HCT116 (cell line): ENCODE results near the gene FGF22. TPM values are rescaled to one million over a fixed set of nuclear protein-coding genes. Genes with fewer than 3 reads are reported as not detected.
A peak's percentile ranks its signal among the peaks of the same experiment; 100 is the strongest.

Experiments
- ATAC-seq: fragments of 200-7000 bp; cut with Tn5 transposase; 2 replicates; pipeline ENCODE4 v1.9.1; 2020; ENCODE audit warnings: mild to moderate bottlenecking, moderate library complexity
- BruUV-seq: library from RNA; stranded (reverse); fragments of 400-500 nt; replicated peaks from 2 replicates; lab custom pipeline; 2021; lab: Mats Ljungman, UMichigan
- CTCF ChIA-PET: fragments of 300-600 bp; sonication (Branson Sonifier 250); formaldehyde crosslinking; loops from one replicate; lab custom pipeline; 2021; ENCODE audit warnings: antibody characterized with exemption; lab: Charles Lee
- POLR2A ChIA-PET: fragments of 300-600, 350-600 bp; sonication (Branson Sonifier 250); formaldehyde crosslinking; loops from one replicate; lab custom pipeline; 2021; ENCODE audit warnings: antibody characterized with exemption; lab: Charles Lee
- RAD21 ChIA-PET, 2 experiments: fragments of 300-600 bp; sonication (Branson Sonifier 250); formaldehyde crosslinking; loops; one replicate each; lab custom pipeline; 2023; ENCODE audit warnings: low total read pairs in 2 of 2; ENCODE audit not compliant: uncharacterized antibody in 2 of 2, unreplicated experiment in 2 of 2, low non-redundant PET in 1 of 2; lab: Charles Lee
- DNase-seq: peaks from one replicate; pipeline ENCODE4 v3.0.0-alpha.2; 2010; ENCODE audit warnings: low read depth, low spot score
- H2AFZ ChIP-seq: fragments of 200-600 bp; shearing (Covaris generic), sonication (generic); 2 replicates; pipeline ENCODE4 v1.6.1; 2017; ENCODE audit warnings: low read depth, mixed run types, mixed read lengths, antibody characterized with exemption, low read length; ENCODE audit not compliant: poor library complexity, severe bottlenecking
- H3K27ac ChIP-seq: 2 replicates; pipeline ENCODE4 v1.5.1; 2012; ENCODE audit warnings: low read depth, low read length
- H3K27me3 ChIP-seq: fragments of 200-600 bp; sonication (generic); 2 replicates; pipeline ENCODE4 v1.6.1; 2016; ENCODE audit warnings: mixed run types, low read length, mixed read lengths; ENCODE audit not compliant: insufficient read depth
- H3K36me3 ChIP-seq, 2 experiments: fragments of 200-500 bp in 1 of 2; fragments of 200-600 bp in 1 of 2; sonication (Bioruptor generic) in 1 of 2; sonication (generic) in 1 of 2; 2 replicates each; pipeline versions ENCODE4 v1.5.1 to v1.6.1; 2014 to 2016; ENCODE audit warnings: low read length in 2 of 2, inconsistent platforms in 1 of 2, mixed read lengths in 1 of 2, mixed run types in 1 of 2; ENCODE audit not compliant: insufficient read depth in 2 of 2, control insufficient read depth in 1 of 2
- H3K4me1 ChIP-seq, 2 experiments: fragments of 200-600 bp in 1 of 2; sonication (generic) in 1 of 2; 2 replicates each; pipeline versions ENCODE4 v1.5.1 to v1.6.1; 2012 to 2017; ENCODE audit warnings: low read length in 2 of 2, inconsistent platforms in 1 of 2, mild to moderate bottlenecking in 1 of 2, mixed read lengths in 1 of 2, mixed run types in 1 of 2, moderate library complexity in 1 of 2; ENCODE audit not compliant: insufficient read depth in 2 of 2, control insufficient read depth in 1 of 2
- H3K4me2 ChIP-seq: fragments of 200-600 bp; sonication (generic); 2 replicates; pipeline ENCODE4 v1.6.1; 2017; ENCODE audit warnings: mixed run types, low read length, mixed read lengths
- H3K4me3 ChIP-seq, 2 experiments: fragments of 200-600 bp in 1 of 2; sonication (generic) in 1 of 2; replicated peaks in 1 of 2; 2 replicates each; pipeline ENCODE4 v1.5.1; 2011 to 2016; ENCODE audit warnings: low read length in 2 of 2, control low read depth in 1 of 2, low read depth in 1 of 2, mild to moderate bottlenecking in 1 of 2, mixed read lengths in 1 of 2, mixed run types in 1 of 2
- H3K79me2 ChIP-seq: fragments of 200-600 bp; sonication (generic); 2 replicates; pipeline ENCODE4 v1.6.1; 2017; ENCODE audit warnings: mild to moderate bottlenecking, mixed run types, low read length, moderate library complexity, mixed read lengths; ENCODE audit not compliant: insufficient read depth
- H3K9ac ChIP-seq: fragments of 200-600 bp; sonication (generic); 2 replicates; pipeline ENCODE4 v1.6.1; 2016; ENCODE audit warnings: low read length, mixed read lengths
- H3K9me2 ChIP-seq: fragments of 200-600 bp; sonication (generic), shearing (Covaris generic); 2 replicates; pipeline ENCODE4 v1.6.1; 2017; ENCODE audit warnings: mixed run types, mild to moderate bottlenecking, moderate library complexity; ENCODE audit not compliant: insufficient read depth
- H3K9me3 ChIP-seq, 2 experiments: fragments of 200-500 bp in 1 of 2; fragments of 200-600 bp in 1 of 2; sonication (Bioruptor generic) in 1 of 2; sonication (generic) in 1 of 2; 2 replicates each; pipeline ENCODE4 v1.6.1; 2014 to 2017; ENCODE audit warnings: low read length in 2 of 2, mixed read lengths in 2 of 2, inconsistent platforms in 1 of 2, low read depth in 1 of 2, mild to moderate bottlenecking in 1 of 2, mixed run types in 1 of 2, moderate library complexity in 1 of 2; ENCODE audit not compliant: control insufficient read depth in 1 of 2, insufficient read depth in 1 of 2
- H4K20me1 ChIP-seq: fragments of 200-600 bp; sonication (generic), shearing (Covaris generic); 2 replicates; pipeline ENCODE4 v1.6.1; 2017; ENCODE audit warnings: mixed run types, mild to moderate bottlenecking, moderate library complexity; ENCODE audit not compliant: insufficient read depth
- ATF3 ChIP-seq: IDR thresholded peaks from 2 replicates; pipeline ENCODE4 v1.6.1; 2012
- CBX3 ChIP-seq: IDR thresholded peaks from 2 replicates; pipeline ENCODE4 v1.6.1; 2012; ENCODE audit warnings: low read depth
- ELF1 ChIP-seq: IDR thresholded peaks from 2 replicates; pipeline ENCODE4 v1.6.1; 2012; ENCODE audit warnings: low read depth, borderline replicate concordance
- EZH2 ChIP-seq: fragments of 200-600 bp; sonication (generic); IDR thresholded peaks from 2 replicates; pipeline ENCODE4 v1.6.1; 2017; ENCODE audit warnings: antibody characterized with exemption, mixed run types
- EZH2phosphoT487 ChIP-seq: fragments of 200-600 bp; IDR thresholded peaks from 2 replicates; pipeline ENCODE4 v1.6.1; 2018; ENCODE audit warnings: antibody characterized with exemption, borderline replicate concordance
- FOSL1 ChIP-seq: IDR thresholded peaks from 2 replicates; pipeline ENCODE4 v1.6.1; 2012; ENCODE audit warnings: low read depth
- POLR2A ChIP-seq: IDR thresholded peaks from 2 replicates; pipeline ENCODE4 v1.7.0; 2011; ENCODE audit warnings: borderline replicate concordance; ENCODE audit not compliant: insufficient read depth, insufficient read length; ENCODE audit errors: extremely low read depth
- POLR2AphosphoS5 ChIP-seq: IDR thresholded peaks from 2 replicates; pipeline ENCODE4 v1.6.1; 2011; ENCODE audit warnings: mild to moderate bottlenecking, low read depth, low read length, moderate library complexity
- RAD21 ChIP-seq: IDR thresholded peaks from 2 replicates; pipeline ENCODE4 v1.6.1; 2012; ENCODE audit warnings: low read depth, mild to moderate bottlenecking
- REST ChIP-seq: IDR thresholded peaks from 2 replicates; pipeline ENCODE4 v1.6.1; 2012; ENCODE audit warnings: low read depth
- SIN3A ChIP-seq: IDR thresholded peaks from 2 replicates; pipeline ENCODE4 v1.6.1; 2012; ENCODE audit warnings: low read depth
- SP1 ChIP-seq: IDR thresholded peaks from 2 replicates; pipeline ENCODE4 v1.6.1; 2012; ENCODE audit warnings: low read depth
- SRF ChIP-seq: IDR thresholded peaks from 2 replicates; pipeline ENCODE4 v1.6.1; 2012; ENCODE audit warnings: low read depth
- TCF7L2 ChIP-seq: IDR thresholded peaks from 2 replicates; pipeline ENCODE4 v1.7.0; 2011; ENCODE audit warnings: borderline replicate concordance, inconsistent platforms; ENCODE audit not compliant: insufficient read depth, insufficient read length; ENCODE audit errors: extremely low read depth
- YY1 ChIP-seq: IDR thresholded peaks from 2 replicates; pipeline ENCODE4 v1.6.1; 2011; ENCODE audit warnings: low read length, low read depth, moderate library complexity, mild to moderate bottlenecking; ENCODE audit not compliant: insufficient replicate concordance; ENCODE audit errors: extremely low read depth
- ZFX ChIP-seq: fragments of 450-650 bp; IDR thresholded peaks from 2 replicates; pipeline ENCODE4 v1.6.1; 2017
- ZNF274 ChIP-seq: fragments of 200-500 bp; sonication (Bioruptor generic); IDR thresholded peaks from 2 replicates; pipeline ENCODE4 v1.6.1; 2014; ENCODE audit warnings: mild to moderate bottlenecking, low read depth, low read length, inconsistent platforms
- intact Hi-C: fragments of 100-400 bp; cut with micrococcal nuclease; formaldehyde crosslinking; loops from 2 replicates; pipeline ENCODE4 v1.10.0; 2022
- total RNA-seq: library from RNA; stranded (reverse); gene quantifications from one replicate; pipeline ENCODE4 v1.2.1, GENCODE V29; 2021; ENCODE audit not compliant: unreplicated experiment

Gene FGF22
- total RNA-seq, 1 experiment from 2014 or later = 1.5 TPM

GRCh38 chr19:617551-618246 is 22.0 kb upstream of the FGF22 start:
- ChIA-PET CTCF (no interaction called here), POLR2A (interaction anchor here (0.7 kb wide), 1 partner anchor 179 kb away, joined by 4 read pairs; no protein-coding TSS in a partner anchor)
- ATAC-seq = no peak

GRCh38 chr19:618247-618619 is 21.4 kb upstream of the FGF22 start:
- H4K20me1 ChIP-seq = no peaks in the 10 kb centered on the region
- no peaks in the 10 kb centered on the region for H3K79me2 ChIP-seq
- H3K4me2 ChIP-seq = no peak overlapping the region
- no peaks in the 10 kb centered on the region for H3K9me3 ChIP-seq
- POLR2A ChIA-PET = no interaction called here
- RAD21 ChIA-PET = no interaction called here
- no peak overlapping the region for H3K4me3 ChIP-seq
- no peaks in the 10 kb centered on the region for H3K4me1 ChIP-seq
- TSS peak; percentile 36 for BruUV-seq
- intact Hi-C loops = no loop called here
- no peaks in the 10 kb centered on the region for H3K27me3 ChIP-seq
- ATAC-seq (no peak), DNase-seq (no peak)
- CTCF ChIA-PET = no interaction called here
- H2AFZ ChIP-seq = no peak overlapping the region
- H3K27ac ChIP-seq = no peak overlapping the region
- H3K9ac ChIP-seq = no peak overlapping the region
- peaks cover 0 to 41% of the 10 kb centered on the region in 2 experiments; a peak in 2 of 4 replicates for H3K36me3 ChIP-seq
- no peaks in the 10 kb centered on the region for H3K9me2 ChIP-seq
- TF ChIP-seq POLR2AphosphoS5 (no peak), CBX3 (no peak), TCF7L2 (no peak), ELF1 (no peak), SRF (no peak), RAD21 (no peak), FOSL1 (no peak), SIN3A (no peak), EZH2 (no peak), POLR2A (no peak), SP1 (no peak), YY1 (no peak), ZFX (no peak), ATF3 (no peak), ZNF274 (no peak), EZH2phosphoT487 (no peak), REST (no peak)

More at GRCh38 chr19:617551-618246, 22.0 kb upstream of the FGF22 start:
- H3K9me2 ChIP-seq = no peaks in the 10 kb centered on the region
- H3K36me3 ChIP-seq = peaks cover 0 to 37% of the 10 kb centered on the region in 2 experiments; a peak in 2 of 4 replicates
- DNase-seq = no peak
- no peaks in the 10 kb centered on the region for H3K9me3 ChIP-seq
- no TSS peak for BruUV-seq
- H3K9ac ChIP-seq = no peak overlapping the region
- RAD21 ChIA-PET = no interaction called here
- no peak overlapping the region for H3K27ac ChIP-seq
- no peak for TF ChIP-seq RAD21
- intact Hi-C loops = no loop called here
- no peaks in the 10 kb centered on the region for H3K79me2 ChIP-seq
- no peaks in the 10 kb centered on the region for H3K4me1 ChIP-seq
- H2AFZ ChIP-seq = no peak overlapping the region
- no peak overlapping the region for H3K4me2 ChIP-seq
- H3K4me3 ChIP-seq = no peak overlapping the region
- H4K20me1 ChIP-seq = no peaks in the 10 kb centered on the region
- H3K27me3 ChIP-seq = no peaks in the 10 kb centered on the region
